ENCODE results near the gene GMPS. TPM values are rescaled to one million over a fixed set of nuclear protein-coding genes. Genes with fewer than 3 reads are reported as not detected.

The GMPS gene
- total and polyA plus RNA-seq, 9 of the 15 experiments (the other 6 are each of a cell fraction or from before 2014, with no cell fraction given), result 73.7 to 282 (median 156) TPM

DNA sequence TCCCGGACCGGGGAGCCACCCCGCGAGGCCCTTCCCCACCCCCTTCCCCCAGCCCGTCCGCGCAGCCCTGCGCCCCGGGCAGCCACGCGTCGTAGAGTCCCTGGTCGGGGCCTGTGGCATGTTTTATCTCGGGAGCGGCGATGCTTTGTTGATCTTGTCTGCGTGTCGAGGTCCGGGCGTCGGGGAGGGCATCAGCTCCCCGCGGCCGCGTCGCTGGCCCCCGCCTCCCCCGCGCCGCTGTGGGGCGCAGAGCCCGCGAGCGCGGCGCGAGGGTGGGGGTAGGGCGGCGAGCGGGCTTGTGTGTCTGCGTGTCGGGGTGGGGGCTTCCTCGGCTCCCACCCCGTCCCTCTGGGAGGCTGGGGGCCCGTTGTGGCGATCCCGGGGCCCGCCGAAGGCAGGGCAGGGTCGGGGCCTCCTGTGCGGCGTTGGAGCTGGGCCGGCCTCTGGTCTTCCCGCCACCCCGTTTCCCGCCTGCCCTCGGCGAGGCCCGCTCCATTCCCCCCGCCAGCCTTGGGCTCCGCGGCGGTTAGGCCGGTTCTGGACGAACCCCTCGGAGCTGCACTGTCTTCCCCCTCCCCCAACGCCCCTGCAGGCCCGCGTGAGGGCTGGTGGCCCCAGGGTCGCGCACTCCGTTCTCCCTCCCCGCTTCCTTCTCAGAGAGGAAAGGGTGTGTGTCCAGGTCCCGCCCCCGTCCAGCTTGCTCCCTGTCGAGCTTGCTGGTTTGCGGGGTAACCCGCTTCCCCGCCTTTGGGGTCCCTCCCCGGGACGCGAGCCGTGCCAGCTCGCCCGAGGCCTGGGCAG, 695 bp downstream of the GMPS start (continued):
- TF ChIP-seq, protein P1, sequence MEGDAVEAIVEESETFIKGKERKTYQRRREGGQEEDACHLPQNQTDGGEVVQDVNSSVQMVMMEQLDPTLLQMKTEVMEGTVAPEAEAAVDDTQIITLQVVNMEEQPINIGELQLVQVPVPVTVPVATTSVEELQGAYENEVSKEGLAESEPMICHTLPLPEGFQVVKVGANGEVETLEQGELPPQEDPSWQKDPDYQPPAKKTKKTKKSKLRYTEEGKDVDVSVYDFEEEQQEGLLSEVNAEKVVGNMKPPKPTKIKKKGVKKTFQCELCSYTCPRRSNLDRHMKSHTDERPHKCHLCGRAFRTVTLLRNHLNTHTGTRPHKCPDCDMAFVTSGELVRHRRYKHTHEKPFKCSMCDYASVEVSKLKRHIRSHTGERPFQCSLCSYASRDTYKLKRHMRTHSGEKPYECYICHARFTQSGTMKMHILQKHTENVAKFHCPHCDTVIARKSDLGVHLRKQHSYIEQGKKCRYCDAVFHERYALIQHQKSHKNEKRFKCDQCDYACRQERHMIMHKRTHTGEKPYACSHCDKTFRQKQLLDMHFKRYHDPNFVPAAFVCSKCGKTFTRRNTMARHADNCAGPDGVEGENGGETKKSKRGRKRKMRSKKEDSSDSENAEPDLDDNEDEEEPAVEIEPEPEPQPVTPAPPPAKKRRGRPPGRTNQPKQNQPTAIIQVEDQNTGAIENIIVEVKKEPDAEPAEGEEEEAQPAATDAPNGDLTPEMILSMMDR (IDR thresholded peaks at IDR 0.05 in 2 of 3, conservative IDR thresholded peaks at IDR 0.05 in 1 of 3; ENCODE audit: insufficient read depth in 2 of 3, low read depth in 1 of 3, low read length in 3 of 3), result no peak
- TF ChIP-seq, protein P2, sequence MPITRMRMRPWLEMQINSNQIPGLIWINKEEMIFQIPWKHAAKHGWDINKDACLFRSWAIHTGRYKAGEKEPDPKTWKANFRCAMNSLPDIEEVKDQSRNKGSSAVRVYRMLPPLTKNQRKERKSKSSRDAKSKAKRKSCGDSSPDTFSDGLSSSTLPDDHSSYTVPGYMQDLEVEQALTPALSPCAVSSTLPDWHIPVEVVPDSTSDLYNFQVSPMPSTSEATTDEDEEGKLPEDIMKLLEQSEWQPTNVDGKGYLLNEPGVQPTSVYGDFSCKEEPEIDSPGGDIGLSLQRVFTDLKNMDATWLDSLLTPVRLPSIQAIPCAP (CRISPR knock-in tag; IDR thresholded peaks at IDR 0.05; ENCODE audit: borderline replicate concordance), result no peak
- no peak for TF ChIP-seq EWSR1 (IDR thresholded peaks at IDR 0.05; ENCODE audit: borderline replicate concordance, low read depth, partially characterized antibody)
- TF ChIP-seq, protein P3, sequence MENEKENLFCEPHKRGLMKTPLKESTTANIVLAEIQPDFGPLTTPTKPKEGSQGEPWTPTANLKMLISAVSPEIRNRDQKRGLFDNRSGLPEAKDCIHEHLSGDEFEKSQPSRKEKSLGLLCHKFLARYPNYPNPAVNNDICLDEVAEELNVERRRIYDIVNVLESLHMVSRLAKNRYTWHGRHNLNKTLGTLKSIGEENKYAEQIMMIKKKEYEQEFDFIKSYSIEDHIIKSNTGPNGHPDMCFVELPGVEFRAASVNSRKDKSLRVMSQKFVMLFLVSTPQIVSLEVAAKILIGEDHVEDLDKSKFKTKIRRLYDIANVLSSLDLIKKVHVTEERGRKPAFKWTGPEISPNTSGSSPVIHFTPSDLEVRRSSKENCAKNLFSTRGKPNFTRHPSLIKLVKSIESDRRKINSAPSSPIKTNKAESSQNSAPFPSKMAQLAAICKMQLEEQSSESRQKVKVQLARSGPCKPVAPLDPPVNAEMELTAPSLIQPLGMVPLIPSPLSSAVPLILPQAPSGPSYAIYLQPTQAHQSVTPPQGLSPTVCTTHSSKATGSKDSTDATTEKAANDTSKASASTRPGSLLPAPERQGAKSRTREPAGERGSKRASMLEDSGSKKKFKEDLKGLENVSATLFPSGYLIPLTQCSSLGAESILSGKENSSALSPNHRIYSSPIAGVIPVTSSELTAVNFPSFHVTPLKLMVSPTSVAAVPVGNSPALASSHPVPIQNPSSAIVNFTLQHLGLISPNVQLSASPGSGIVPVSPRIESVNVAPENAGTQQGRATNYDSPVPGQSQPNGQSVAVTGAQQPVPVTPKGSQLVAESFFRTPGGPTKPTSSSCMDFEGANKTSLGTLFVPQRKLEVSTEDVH (IDR thresholded peaks at IDR 0.05; ENCODE audit: low read depth, partially characterized antibody), result no peak
- TF ChIP-seq, protein P4, sequence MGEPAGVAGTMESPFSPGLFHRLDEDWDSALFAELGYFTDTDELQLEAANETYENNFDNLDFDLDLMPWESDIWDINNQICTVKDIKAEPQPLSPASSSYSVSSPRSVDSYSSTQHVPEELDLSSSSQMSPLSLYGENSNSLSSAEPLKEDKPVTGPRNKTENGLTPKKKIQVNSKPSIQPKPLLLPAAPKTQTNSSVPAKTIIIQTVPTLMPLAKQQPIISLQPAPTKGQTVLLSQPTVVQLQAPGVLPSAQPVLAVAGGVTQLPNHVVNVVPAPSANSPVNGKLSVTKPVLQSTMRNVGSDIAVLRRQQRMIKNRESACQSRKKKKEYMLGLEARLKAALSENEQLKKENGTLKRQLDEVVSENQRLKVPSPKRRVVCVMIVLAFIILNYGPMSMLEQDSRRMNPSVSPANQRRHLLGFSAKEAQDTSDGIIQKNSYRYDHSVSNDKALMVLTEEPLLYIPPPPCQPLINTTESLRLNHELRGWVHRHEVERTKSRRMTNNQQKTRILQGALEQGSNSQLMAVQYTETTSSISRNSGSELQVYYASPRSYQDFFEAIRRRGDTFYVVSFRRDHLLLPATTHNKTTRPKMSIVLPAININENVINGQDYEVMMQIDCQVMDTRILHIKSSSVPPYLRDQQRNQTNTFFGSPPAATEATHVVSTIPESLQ (CRISPR knock-in tag; IDR thresholded peaks at IDR 0.05), result no peak
- no peak for TF ChIP-seq MTF1 (CRISPR knock-in tag; IDR thresholded peaks at IDR 0.05; ENCODE audit: borderline replicate concordance)
- no peak for TF ChIP-seq ARNT (IDR thresholded peaks at IDR 0.05)
- no peak for TF ChIP-seq ZNF695 (CRISPR knock-in tag; IDR thresholded peaks at IDR 0.05)
- TF ChIP-seq RFX1 (IDR thresholded peaks at IDR 0.05), result no peak
- no peak for TF ChIP-seq SP1 (CRISPR knock-in tag; IDR thresholded peaks at IDR 0.05)
- TF ChIP-seq MAFF (IDR thresholded peaks at IDR 0.05; ENCODE audit: low read length), result no peak
- TF ChIP-seq NR4A1 (CRISPR knock-in tag; IDR thresholded peaks at IDR 0.05), result no peak
- TF ChIP-seq NR4A1 (tag; IDR thresholded peaks at IDR 0.05), result no peak
- no peak; the same call in 1 of the 2 replicates for TF ChIP-seq ZKSCAN1 (IDR thresholded peaks at IDR 0.05; ENCODE audit: low read depth, low read length)
- TF ChIP-seq, protein P5, sequence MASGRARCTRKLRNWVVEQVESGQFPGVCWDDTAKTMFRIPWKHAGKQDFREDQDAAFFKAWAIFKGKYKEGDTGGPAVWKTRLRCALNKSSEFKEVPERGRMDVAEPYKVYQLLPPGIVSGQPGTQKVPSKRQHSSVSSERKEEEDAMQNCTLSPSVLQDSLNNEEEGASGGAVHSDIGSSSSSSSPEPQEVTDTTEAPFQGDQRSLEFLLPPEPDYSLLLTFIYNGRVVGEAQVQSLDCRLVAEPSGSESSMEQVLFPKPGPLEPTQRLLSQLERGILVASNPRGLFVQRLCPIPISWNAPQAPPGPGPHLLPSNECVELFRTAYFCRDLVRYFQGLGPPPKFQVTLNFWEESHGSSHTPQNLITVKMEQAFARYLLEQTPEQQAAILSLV (tag; IDR thresholded peaks at IDR 0.05), result no peak
- no peak for TF ChIP-seq PPARD (CRISPR knock-in tag; IDR thresholded peaks at IDR 0.05)
- TF ChIP-seq ELF1 (tag; IDR thresholded peaks at IDR 0.05), result no peak
- TF ChIP-seq TAF9B (IDR thresholded peaks at IDR 0.05; ENCODE audit: partially characterized antibody), result no peak
- no peak for TF ChIP-seq CREBBP (IDR thresholded peaks at IDR 0.05; ENCODE audit: low read depth, low read length)
- TF ChIP-seq LEF1 (IDR thresholded peaks at IDR 0.05), result no peak

All from K562 (cell line).